ENCODE data around the gene MAP3K3. TPM values are rescaled to one million over a fixed set of nuclear protein-coding genes. Genes with fewer than 3 reads are reported as not detected.

Gene MAP3K3
- total RNA-seq, 1 experiment from 2014 or later = 24.3 TPM

GRCh38 chr17:63624531-63624880, 2.3 kb downstream of the MAP3K3 start:
- WGBS (ENCODE audit: extremely low coverage, insufficient read length, low lambda C conversion rate) = no CpG with 5 or more reads among the region's 1 CpG
- Mint-ChIP-seq H3K4me1 (peaks cover 27 to 31% of the 10 kb centered on the region in 2 experiments), H3K27me3 (ENCODE audit: low read depth) (peaks cover 1% of the 10 kb centered on the region; the same call in 1 of the 2 replicates), H3K9me3 (peaks cover 0 to 3% of the 10 kb centered on the region in 2 experiments; a peak in 2 of 5 replicates), H3K36me3 (ENCODE audit: insufficient read depth in 1 of 3, low read depth in 3 of 3) (no peaks in the 10 kb centered on the region; a peak in 2 of 7 replicates), H3K27ac (no peak overlapping the region), H3K4me3 (0 out of 5 replicates have a peak overlapping the region, but pooled peaks of 1 of the 2 experiments have one; percentile 26)
- Histone ChIP-seq H3K4ac (ENCODE audit: low read depth, low read length) (no peak overlapping the region), H3K4me2 (ENCODE audit: insufficient read depth, insufficient read length, low read length) (no peak overlapping the region), H4K91ac (ENCODE audit: insufficient read length, low read depth, low read length) (no peak overlapping the region), H3K9me3 (ENCODE audit: control insufficient read depth, low read depth, low read length) (no peaks in the 10 kb centered on the region), H3K27ac (ENCODE audit: insufficient read length, low read depth, low read length) (no peak overlapping the region), H4K5ac (ENCODE audit: insufficient read length, low read depth, low read length) (no peak overlapping the region), H4K20me1 (ENCODE audit: control insufficient read depth, insufficient read depth, insufficient read length) (no peaks in the 10 kb centered on the region), H3K14ac (ENCODE audit: insufficient read depth, low read length) (no peak overlapping the region), H3K56ac (ENCODE audit: insufficient read length, low read depth, low read length) (no peak overlapping the region), H3K27me3 (ENCODE audit: insufficient read depth, low read length) (no peaks in the 10 kb centered on the region), H3K9ac (ENCODE audit: extremely low read depth, insufficient read length, low read length) (no peak overlapping the region), H3K23me2 (ENCODE audit: insufficient read length, low read depth, low read length, poor library complexity, severe bottlenecking) (peaks cover 5% of the 10 kb centered on the region), H2BK20ac (ENCODE audit: low read depth, low read length, poor library complexity, severe bottlenecking) (no peak overlapping the region), H3K18ac (ENCODE audit: insufficient read length, low read depth, low read length) (no peak overlapping the region), H2BK15ac (ENCODE audit: low read depth, low read length) (no peak overlapping the region), H3K23ac (ENCODE audit: insufficient read length, low read depth, low read length) (no peak overlapping the region), H3K4me1 (ENCODE audit: insufficient read depth, low read length) (peaks cover 3% of the 10 kb centered on the region; the same call in 1 of the 2 replicates), H2AK5ac (ENCODE audit: insufficient read length, low read length) (no peak overlapping the region), H4K8ac (replicated peaks; ENCODE audit: insufficient read length, low read depth, low read length) (no peak overlapping the region), H3T11ph (ENCODE audit: low read length) (no peak overlapping the region), H2BK12ac (ENCODE audit: insufficient read length, low read depth, low read length) (no peak overlapping the region), H3K79me2 (ENCODE audit: insufficient read depth, low read length) (peaks cover 3% of the 10 kb centered on the region; the same call in 1 of the 2 replicates), H3K79me1 (ENCODE audit: insufficient read depth, low read depth, low read length, poor library complexity, severe bottlenecking) (peaks cover 2% of the 10 kb centered on the region), H2AFZ (ENCODE audit: low read length) (no peak overlapping the region), H2BK120ac (ENCODE audit: low read depth, low read length, poor library complexity, severe bottlenecking) (no peak overlapping the region), H2BK5ac (ENCODE audit: insufficient read length, low read length) (no peak overlapping the region)
- no peak for DNase-seq
- no peak for TF ChIP-seq CTCF (conservative IDR thresholded peaks at IDR 0.05)
